Type B pancreatic cell (in vitro differentiated cells): Measurements from ENCODE around the gene RAB34. TPM values are rescaled to one million over a fixed set of nuclear protein-coding genes. Genes with fewer than 3 reads are reported as not detected.

ENCODE experiments used
- DNase-seq: peaks from one replicate; pipeline ENCODE4 v3.0.0; 2021; ENCODE audit warnings: mixed read lengths; ENCODE audit not compliant: unreplicated experiment; ENCODE audit errors: extremely low spot score
- H3K27ac Mint-ChIP-seq: 2 replicates; pipeline ENCODE4 v1.8.0; 2021; ENCODE audit warnings: mild to moderate bottlenecking, mixed read lengths
- H3K27me3 Mint-ChIP-seq: 2 replicates; pipeline ENCODE4 v1.8.0; 2021; ENCODE audit warnings: mixed read lengths
- H3K36me3 Mint-ChIP-seq: 2 replicates; pipeline ENCODE4 v1.8.0; 2021; ENCODE audit warnings: mixed read lengths
- H3K4me1 Mint-ChIP-seq: one replicate; pipeline ENCODE4 v1.8.0; 2021; ENCODE audit warnings: mixed read lengths; ENCODE audit not compliant: unreplicated experiment
- H3K4me3 Mint-ChIP-seq: 2 replicates; pipeline ENCODE4 v1.8.0; 2021; ENCODE audit warnings: mild to moderate bottlenecking, mixed read lengths
- H3K9me3 Mint-ChIP-seq: 2 replicates; pipeline ENCODE4 v1.8.0; 2021; ENCODE audit warnings: mixed read lengths
- CTCF ChIP-seq: fragments of 200-600 bp; sonication (generic); conservative IDR thresholded peaks from 2 replicates; pipeline ENCODE4 v1.5.0; 2021; ENCODE audit warnings: antibody characterized with exemption, mild to moderate bottlenecking
- long read RNA-seq: library from polyadenylated mRNA; unstranded; transcript quantifications from one replicate; pipeline ENCODE4 v2.0.0, GENCODE V29; 2020
- total RNA-seq: library from RNA; stranded (reverse); gene quantifications from 2 replicates; pipeline ENCODE4 v1.2.1, GENCODE V29; 2021; ENCODE audit warnings: low replicate concordance

The RAB34 gene, protein sequence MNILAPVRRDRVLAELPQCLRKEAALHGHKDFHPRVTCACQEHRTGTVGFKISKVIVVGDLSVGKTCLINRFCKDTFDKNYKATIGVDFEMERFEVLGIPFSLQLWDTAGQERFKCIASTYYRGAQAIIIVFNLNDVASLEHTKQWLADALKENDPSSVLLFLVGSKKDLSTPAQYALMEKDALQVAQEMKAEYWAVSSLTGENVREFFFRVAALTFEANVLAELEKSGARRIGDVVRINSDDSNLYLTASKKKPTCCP
- total RNA-seq, result 54.2 and 133 TPM in 2 replicates
- long read RNA-seq, transcript RAB34-204 (10 exons, 1,766 nt), result minor isoform, 8 of 76 reads
- long read RNA-seq, transcript RAB34-210 (11 exons, 863 nt), result minor isoform, 7 of 76 reads
- long read RNA-seq, transcript RAB34-201 (11 exons, 1,592 nt), result major isoform, 19 of 76 reads
- long read RNA-seq, partial matches to known transcripts, result 14 of 76 reads
- long read RNA-seq, other reads (novel, unspliced or antisense), result 21 of 76 reads

GRCh38 chr17:28717578-28718332, at the start of gene RAB34:
Gene RAB34, minus strand, starts transcription at chr17:28717868. Its CDS starts 602 bp downstream, at chr17:28717266.
- DNase-seq, result peak; percentile 94
- Mint-ChIP-seq H3K27me3 (no peaks in the 10 kb centered on the region), H3K9me3 (no peaks in the 10 kb centered on the region), H3K36me3 (peaks cover 37% of the 10 kb centered on the region), H3K27ac (peak within 1 kb of the TSS; percentile 92), H3K4me3 (peak within 1 kb of the TSS; percentile 84), H3K4me1 (peaks cover 35% of the 10 kb centered on the region)
- TF ChIP-seq CTCF, result peak; percentile 68

DNA sequence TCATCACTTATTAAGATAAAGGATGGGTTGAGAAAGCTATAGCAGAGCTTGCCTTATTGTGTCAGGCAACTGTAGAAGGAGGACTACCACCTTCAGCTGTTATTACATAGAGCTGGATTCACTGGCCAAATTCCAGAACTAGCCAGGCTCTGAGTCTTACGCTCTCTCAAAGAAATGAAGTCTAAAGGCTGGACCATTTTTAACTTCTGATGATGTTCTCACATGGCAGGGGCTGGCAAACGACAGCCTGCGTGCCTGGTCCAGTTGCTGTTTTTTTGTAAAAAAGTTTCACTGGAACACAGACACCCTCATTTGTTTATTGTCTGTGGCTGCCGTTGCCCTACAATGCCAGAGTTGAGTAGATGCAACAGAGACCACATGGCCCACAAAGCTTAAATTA, 47.4 kb upstream of the RAB34 start:
- Mint-ChIP-seq H3K4me3 (no peak overlapping the region), H3K9me3 (no peaks in the 10 kb centered on the region), H3K27me3 (no peaks in the 10 kb centered on the region), H3K36me3 (peaks cover 14% of the 10 kb centered on the region), H3K27ac (no peak overlapping the region), H3K4me1 (peaks cover 19% of the 10 kb centered on the region)
- no peak for DNase-seq
- TF ChIP-seq CTCF, result no peak

DNA sequence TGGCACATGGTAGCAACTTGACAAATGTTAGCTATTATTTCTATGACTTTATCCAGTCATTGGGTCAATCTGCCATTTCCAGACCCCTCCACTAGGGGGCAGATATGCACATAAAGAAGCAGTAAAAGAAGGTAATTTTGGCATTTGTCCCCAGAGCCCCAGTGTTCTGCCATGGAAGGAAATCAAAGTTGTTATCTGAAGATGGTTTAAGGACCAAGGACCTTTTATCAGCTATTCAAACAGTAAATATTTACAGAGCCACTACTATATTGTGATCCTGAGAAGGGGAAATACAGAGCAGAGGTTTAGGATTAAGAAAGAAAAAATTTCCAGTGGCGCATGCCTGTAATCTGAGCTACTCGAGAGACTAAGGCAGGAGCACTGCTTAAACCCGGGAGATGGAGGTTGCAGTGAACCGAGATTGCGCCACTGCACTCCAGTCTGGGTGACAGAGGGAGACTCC, 46.2 kb upstream of the RAB34 start:
- no peak for DNase-seq
- no peaks in the 10 kb centered on the region for H3K27me3 Mint-ChIP-seq
- no peak overlapping the region for H3K4me3 Mint-ChIP-seq
- peaks cover 8% of the 10 kb centered on the region for H3K36me3 Mint-ChIP-seq
- TF ChIP-seq CTCF, result peak; percentile 95
- peak overlapping the region; percentile 17 for H3K27ac Mint-ChIP-seq
- no peaks in the 10 kb centered on the region for H3K9me3 Mint-ChIP-seq
- H3K4me1 Mint-ChIP-seq, result peaks cover 13% of the 10 kb centered on the region

- Mint-ChIP-seq H3K4me3 (no peak overlapping the region), H3K4me1 (peaks cover 13% of the 10 kb centered on the region), H3K36me3 (peaks cover 8% of the 10 kb centered on the region), H3K27me3 (no peaks in the 10 kb centered on the region), H3K27ac (no peak overlapping the region), H3K9me3 (no peaks in the 10 kb centered on the region)
- DNase-seq, result no peak
- no peak for TF ChIP-seq CTCF
Observed at GRCh38 chr17:28763137-28763799, 45.6 kb upstream of the RAB34 start.
